ENCODE measurements around the gene KLHL7.
A peak's percentile ranks its signal among the peaks of the same experiment; 100 is the strongest.
"Not testable (repeated sequence)": the region's sequence is repeated elsewhere in the genome, so short reads cannot be mapped to it uniquely, and the experiment has no call there.

The KLHL7 gene

GRCh38 chr7:23108995-23109394 is 3.4 kb downstream of the KLHL7 start:
- DNase-seq, result no peak

- DNase-seq, result no peak
Measured at GRCh38 chr7:23109470-23109869, 3.9 kb downstream of the KLHL7 start.

GRCh38 chr7:23114896-23115295 is 9.3 kb downstream of the KLHL7 start:
- no peak for DNase-seq

- DNase-seq, result peak; percentile 29
Measured at GRCh38 chr7:23115991-23116390, 10.4 kb downstream of the KLHL7 start.

GRCh38 chr7:23117841-23118240 is 12.3 kb downstream of the KLHL7 start:
- no peak for DNase-seq

GRCh38 chr7:23120106-23120505 is 14.5 kb downstream of the KLHL7 start:
- no peak for DNase-seq

GRCh38 chr7:23121165-23121564 is 15.6 kb downstream of the KLHL7 start:
- no peak for DNase-seq

GRCh38 chr7:23123007-23123406 is 17.4 kb downstream of the KLHL7 start:
- no peak for DNase-seq

GRCh38 chr7:23123465-23123864 is 17.9 kb downstream of the KLHL7 start:
- no peak for DNase-seq

- DNase-seq, result no peak
Measured at GRCh38 chr7:23129036-23129435, 23.5 kb downstream of the KLHL7 start.

GRCh38 chr7:23131799-23132198 is 26.2 kb downstream of the KLHL7 start:
- not testable (repeated sequence) for DNase-seq

- DNase-seq, result no peak
Measured at GRCh38 chr7:23133797-23134196, 28.2 kb downstream of the KLHL7 start.

- no peak for DNase-seq
Measured at GRCh38 chr7:23135755-23136154, 30.2 kb downstream of the KLHL7 start.

GRCh38 chr7:23136216-23136615 is 30.6 kb downstream of the KLHL7 start:
- no peak for DNase-seq

- DNase-seq, result no peak
Measured at GRCh38 chr7:23157679-23158078, 52.1 kb downstream of the KLHL7 start.

- no peak for DNase-seq
Measured at GRCh38 chr7:23158546-23158945, 53.0 kb downstream of the KLHL7 start.

GRCh38 chr7:23161482-23161881 is 55.9 kb downstream of the KLHL7 start:
- DNase-seq, result no peak

GRCh38 chr7:23164846-23165245 is 59.3 kb downstream of the KLHL7 start:
- DNase-seq, result no peak

GRCh38 chr7:23165316-23165715 is 59.7 kb downstream of the KLHL7 start:
- no peak for DNase-seq

- no peak for DNase-seq
Measured at GRCh38 chr7:23167691-23168090, 62.1 kb downstream of the KLHL7 start.

- DNase-seq, result no peak
Measured at GRCh38 chr7:23168111-23168885, 62.7 kb downstream of the KLHL7 start.

GRCh38 chr7:23175938-23176337 is 70.4 kb downstream of the KLHL7 start:
- DNase-seq, result no peak

- DNase-seq, result peak; percentile 98
Measured at GRCh38 chr7:23181684-23182553, 76.3 kb downstream of the KLHL7 start, which contains the start of gene NUP42. Gene NUP42, plus strand, starts transcription at chr7:23182048. Its CDS starts 38 bp downstream, at chr7:23182086.
